ENCODE results near the gene ZNF566. TPM values are rescaled to one million over a fixed set of nuclear protein-coding genes. Genes with fewer than 3 reads are reported as not detected.

ZNF566 gene
- total and polyA plus RNA-seq, 2 donors (not counting 1 experiment from before 2014, with no cell fraction given): 6.0 to 15.4 TPM

- H3K79me2 ChIP-seq (ENCODE audit: control insufficient read depth, insufficient read depth, low read length): peaks cover 18% of the 10 kb centered on the region
- peak overlapping the region in 2 of 4 experiments; percentile 90 to 96 for H3K4me3 ChIP-seq (replicated peaks in 1 of 4; ENCODE audit: control extremely low read depth in 1 of 4, insufficient read depth in 1 of 4, low read depth in 3 of 4, low read length in 4 of 4)
Measured at GRCh38 chr19:36526581-36526980, 37.2 kb upstream of the ZNF566 start.

GRCh38 chr19:36524617-36525016, 35.3 kb upstream of the ZNF566 start:
- Histone ChIP-seq H3K4me1 (ENCODE audit: control insufficient read depth, extremely low read depth, insufficient read depth, low read length) (peaks cover 2% of the 10 kb centered on the region), H3K36me3 (ENCODE audit: control insufficient read depth, insufficient read depth, low read length) (no peaks in the 10 kb centered on the region), H3K9ac (ENCODE audit: insufficient read depth, low read length) (no peak overlapping the region), H3K27ac (ENCODE audit: insufficient read depth, low read length) (no peak overlapping the region), H2AFZ (ENCODE audit: low read length) (no peak overlapping the region), H4K20me1 (ENCODE audit: control insufficient read depth, extremely low read depth, insufficient read depth, low read length) (no peaks in the 10 kb centered on the region), H3K4me3 (replicated peaks in 1 of 4; ENCODE audit: control extremely low read depth in 1 of 4, insufficient read depth in 1 of 4, low read depth in 3 of 4, low read length in 4 of 4) (no peak overlapping the region), H3K9me3 (ENCODE audit: control insufficient read depth, insufficient read depth, low read depth, low read length) (no peaks in the 10 kb centered on the region), H3K27me3 (ENCODE audit: control insufficient read depth, insufficient read depth, low read length) (no peaks in the 10 kb centered on the region), H3K79me2 (ENCODE audit: control insufficient read depth, insufficient read depth, low read length) (peaks cover 18% of the 10 kb centered on the region), H3K4me2 (ENCODE audit: extremely low read depth, insufficient read depth, low read length) (no peak overlapping the region)
- TF ChIP-seq CTCF (conservative IDR thresholded peaks at IDR 0.05 in 1 of 2, IDR thresholded peaks at IDR 0.05 in 1 of 2; ENCODE audit: low read depth in 1 of 2, low read length in 2 of 2) (no peak), EZH2 (IDR thresholded peaks at IDR 0.05; ENCODE audit: low read length, missing control alignments) (no peak)
- no peak for DNase-seq (ENCODE audit: low read depth in 2 of 2)

More at GRCh38 chr19:36526581-36526980, 37.2 kb upstream of the ZNF566 start:
- Histone ChIP-seq H4K20me1 (ENCODE audit: control insufficient read depth, extremely low read depth, insufficient read depth, low read length) (no peaks in the 10 kb centered on the region), H3K36me3 (ENCODE audit: control insufficient read depth, insufficient read depth, low read length) (no peaks in the 10 kb centered on the region), H3K4me2 (ENCODE audit: extremely low read depth, insufficient read depth, low read length) (peak overlapping the region; percentile 75), H3K27ac (ENCODE audit: insufficient read depth, low read length) (no peak overlapping the region), H2AFZ (ENCODE audit: low read length) (no peak overlapping the region), H3K9me3 (ENCODE audit: control insufficient read depth, insufficient read depth, low read depth, low read length) (no peaks in the 10 kb centered on the region), H3K9ac (ENCODE audit: insufficient read depth, low read length) (no peak overlapping the region), H3K4me1 (ENCODE audit: control insufficient read depth, extremely low read depth, insufficient read depth, low read length) (peaks cover 2% of the 10 kb centered on the region), H3K27me3 (ENCODE audit: control insufficient read depth, insufficient read depth, low read length) (no peaks in the 10 kb centered on the region)
- no peak for TF ChIP-seq CTCF (conservative IDR thresholded peaks at IDR 0.05 in 1 of 2, IDR thresholded peaks at IDR 0.05 in 1 of 2; ENCODE audit: low read depth in 1 of 2, low read length in 2 of 2)
- TF ChIP-seq EZH2 (IDR thresholded peaks at IDR 0.05; ENCODE audit: low read length, missing control alignments): no peak
- DNase-seq (ENCODE audit: low read depth in 2 of 2): peak in 1 of 2 donors; percentile 26

- Histone ChIP-seq H3K36me3 (ENCODE audit: control insufficient read depth, insufficient read depth, low read length) (peaks cover 6% of the 10 kb centered on the region), H3K4me3 (replicated peaks in 1 of 4; ENCODE audit: control extremely low read depth in 1 of 4, insufficient read depth in 1 of 4, low read depth in 3 of 4, low read length in 4 of 4) (no peak overlapping the region), H3K9me3 (ENCODE audit: control insufficient read depth, insufficient read depth, low read depth, low read length) (peaks cover 4% of the 10 kb centered on the region), H3K4me2 (ENCODE audit: extremely low read depth, insufficient read depth, low read length) (no peak overlapping the region), H3K27ac (ENCODE audit: insufficient read depth, low read length) (no peak overlapping the region), H3K79me2 (ENCODE audit: control insufficient read depth, insufficient read depth, low read length) (no peaks in the 10 kb centered on the region), H4K20me1 (ENCODE audit: control insufficient read depth, extremely low read depth, insufficient read depth, low read length) (no peaks in the 10 kb centered on the region), H2AFZ (ENCODE audit: low read length) (no peak overlapping the region), H3K9ac (ENCODE audit: insufficient read depth, low read length) (no peak overlapping the region), H3K4me1 (ENCODE audit: control insufficient read depth, extremely low read depth, insufficient read depth, low read length) (no peaks in the 10 kb centered on the region), H3K27me3 (ENCODE audit: control insufficient read depth, insufficient read depth, low read length) (no peaks in the 10 kb centered on the region)
- peak; percentile 5 to 10 for DNase-seq (ENCODE audit: low read depth in 2 of 2)
- no peak for TF ChIP-seq CTCF (conservative IDR thresholded peaks at IDR 0.05 in 1 of 2, IDR thresholded peaks at IDR 0.05 in 1 of 2; ENCODE audit: low read depth in 1 of 2, low read length in 2 of 2)
- no peak for TF ChIP-seq EZH2 (IDR thresholded peaks at IDR 0.05; ENCODE audit: low read length, missing control alignments)
Measured at GRCh38 chr19:36514012-36514612, 24.8 kb upstream of the ZNF566 start.

All from fibroblast of lung (primary cell).